D721Med (cell line): ENCODE results near the gene GALNT18.

Source experiments
- DNase-seq: peaks from one replicate; pipeline ENCODE4 v3.0.0; 2011; ENCODE audit warnings: low spot score; ENCODE audit not compliant: insufficient read length
- FAIRE-seq: peaks from 2 replicates; lab custom pipeline; 2011; peaks lifted over from hg19 to GRCh38; lab: Jason Lieb, UNC
- CTCF ChIP-seq: IDR thresholded peaks from 2 replicates; pipeline ENCODE4 v1.5.1; 2012; ENCODE audit warnings: mild to moderate bottlenecking, control low read depth; ENCODE audit not compliant: insufficient read depth; ENCODE audit errors: missing control alignments

The GALNT18 gene

DNA sequence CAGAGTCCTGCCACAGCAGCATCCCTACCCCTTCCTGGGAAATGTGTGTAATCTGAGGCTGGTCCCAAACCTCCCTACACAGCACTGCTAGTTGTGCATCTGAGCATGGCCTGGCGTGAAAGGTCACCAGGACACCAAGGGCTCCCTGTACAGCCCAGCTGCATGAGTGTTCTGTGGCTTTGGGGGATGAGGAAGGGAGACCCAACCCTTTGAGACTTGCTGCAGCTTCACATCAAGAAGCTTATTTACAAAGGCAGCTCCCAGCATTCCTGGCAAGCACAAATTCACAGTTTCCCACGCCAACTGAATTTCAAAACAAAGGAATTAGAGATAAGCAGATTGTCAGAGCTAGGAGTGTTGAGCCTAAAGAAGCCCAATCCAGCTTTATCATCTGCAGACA lies 301.0 kb downstream of the GALNT18 start:
- FAIRE-seq: no peak
- TF ChIP-seq CTCF: no peak
- DNase-seq: no peak

DNA sequence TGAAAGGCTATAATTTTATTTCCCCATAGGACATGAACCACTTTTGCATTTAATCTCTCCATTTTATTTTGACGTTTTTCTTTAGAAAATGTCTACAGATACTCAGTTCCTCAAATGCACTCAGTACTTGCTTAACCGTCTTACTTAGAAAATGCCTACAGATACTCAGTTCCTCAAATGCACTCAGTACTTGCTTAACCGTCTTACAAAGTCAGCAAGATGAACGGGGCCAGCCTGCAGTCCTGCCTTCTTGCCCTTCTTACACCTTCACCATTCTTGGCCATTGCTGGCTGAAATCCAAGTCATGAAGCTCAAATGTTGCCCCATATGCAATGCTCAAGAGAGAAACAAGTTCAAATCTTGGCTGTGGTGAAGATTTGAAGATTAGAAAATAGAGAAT lies 302.8 kb downstream of the GALNT18 start:
- no peak for DNase-seq
- no peak for FAIRE-seq
- TF ChIP-seq CTCF: no peak

- TF ChIP-seq CTCF: no peak
- DNase-seq (no peak), FAIRE-seq (no peak)
Measured at GRCh38 chr11:11318461-11318860, 303.3 kb downstream of the GALNT18 start.

- FAIRE-seq: no peak
- DNase-seq: no peak
- TF ChIP-seq CTCF: no peak
Measured at GRCh38 chr11:11316651-11317230, 305.1 kb downstream of the GALNT18 start.

DNA sequence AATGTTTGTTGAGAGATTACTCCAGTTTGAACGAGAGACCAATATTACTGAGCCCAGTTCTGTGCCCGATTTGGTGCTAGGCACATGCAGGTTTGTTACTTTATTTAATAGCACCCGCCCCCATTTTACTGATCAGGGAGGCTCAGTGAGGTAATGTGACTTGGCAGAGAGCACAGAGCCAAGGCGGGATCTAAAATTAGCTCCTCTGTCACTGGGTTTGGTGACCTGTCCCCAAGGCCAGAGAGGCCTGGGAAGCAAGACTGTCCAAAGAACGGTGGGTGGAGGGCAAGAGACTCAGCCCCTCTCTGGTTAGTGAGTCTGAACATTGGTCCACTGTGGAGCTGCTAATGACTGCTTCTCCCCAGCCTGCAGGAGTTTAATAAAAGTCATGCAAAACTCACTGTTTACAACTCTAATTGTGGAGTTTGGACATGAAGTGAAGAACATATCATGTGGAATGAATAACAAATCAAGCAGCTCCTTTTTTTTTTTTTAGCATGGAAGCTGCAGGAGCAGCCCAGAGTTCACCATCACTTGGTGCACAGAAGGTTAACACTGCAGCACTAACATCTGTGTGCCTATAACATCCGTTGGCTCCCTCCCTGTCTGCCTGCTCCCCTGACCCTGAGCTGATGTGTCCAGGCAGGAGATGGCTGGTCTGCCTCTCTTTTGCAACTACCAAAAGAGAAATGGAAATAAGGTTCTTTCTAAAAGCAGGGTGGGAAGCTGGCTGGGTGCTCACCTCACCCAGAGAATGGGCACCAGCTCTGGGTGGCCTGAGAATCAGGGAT lies 307.7 kb downstream of the GALNT18 start:
- DNase-seq (no peak), FAIRE-seq (no peak)
- TF ChIP-seq CTCF: no peak

- FAIRE-seq (no peak), DNase-seq (no peak)
- no peak for TF ChIP-seq CTCF
Measured at GRCh38 chr11:11313426-11313825, 308.4 kb downstream of the GALNT18 start.

DNA sequence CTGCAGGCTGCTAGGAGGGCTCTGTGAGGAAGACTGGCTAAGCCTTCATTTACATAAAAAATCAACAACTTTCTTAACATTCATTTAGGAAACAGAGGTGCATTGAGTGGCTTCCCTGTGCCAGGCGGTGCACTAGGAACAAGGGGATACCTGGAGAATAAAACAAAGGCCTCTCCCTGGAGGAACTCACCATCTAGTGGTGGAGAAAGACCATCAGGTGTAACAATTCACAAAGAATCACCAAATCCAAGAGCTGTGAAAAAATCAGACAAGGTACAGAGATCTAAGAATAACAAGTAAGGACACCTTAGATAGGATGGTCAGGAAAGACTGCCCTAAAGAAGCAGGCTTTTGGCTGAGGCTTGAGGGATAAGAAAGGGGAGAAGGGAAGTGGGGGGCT lies 309.1 kb downstream of the GALNT18 start:
- TF ChIP-seq CTCF: no peak
- FAIRE-seq (no peak), DNase-seq (no peak)
